Neural cell (in vitro differentiated cells): ENCODE results near the gene ATF6.

Source experiments
- CTCF ChIP-seq: fragments of 450-650 bp; IDR thresholded peaks from 2 replicates; pipeline ENCODE4 v1.5.1; 2014; ENCODE audit warnings: antibody characterized with exemption, mild to moderate bottlenecking, moderate library complexity; ENCODE audit not compliant: poor library complexity, severe bottlenecking
- EZH2 ChIP-seq: fragments of 200-600, 300-800 bp; shearing (Covaris generic), sonication (generic); IDR thresholded peaks from 2 replicates; pipeline ENCODE4 v1.6.1; 2014; ENCODE audit warnings: antibody characterized with exemption, low read length, borderline replicate concordance, mild to moderate bottlenecking; ENCODE audit not compliant: insufficient read depth, poor library complexity, severe bottlenecking
- POLR2AphosphoS5 ChIP-seq: IDR thresholded peaks from 2 replicates; pipeline ENCODE4 v1.6.1; 2012
- REST ChIP-seq: IDR thresholded peaks from 2 replicates; pipeline ENCODE4 v1.6.1; 2012; ENCODE audit warnings: borderline replicate concordance
- TAF1 ChIP-seq: IDR thresholded peaks from 2 replicates; pipeline ENCODE4 v1.6.1; 2012; ENCODE audit warnings: low read depth

GRCh38 chr1:161803181-161803580 is 37.1 kb downstream of the ATF6 start:
- TF ChIP-seq POLR2AphosphoS5 (no peak), CTCF (no peak), EZH2 (no peak), REST (no peak), TAF1 (no peak)
